KMS-11 (cell line): ENCODE measurements around the gene PIK3IP1.
"Not testable (repeated sequence)": the region's sequence is repeated elsewhere in the genome, so short reads cannot be mapped to it uniquely, and the experiment has no call there.

Source experiments
- H2AFZ ChIP-seq: fragments of 200-600 bp; sonication (generic); 2 replicates; pipeline ENCODE4 v1.6.1; 2016; ENCODE audit warnings: antibody characterized with exemption, mixed run types, low read depth
- H3K27ac ChIP-seq: fragments of 200-600 bp; sonication (generic); 2 replicates; pipeline ENCODE4 v1.6.1; 2016; ENCODE audit warnings: mild to moderate bottlenecking, mixed run types
- H3K27me3 ChIP-seq: fragments of 200-600 bp; sonication (generic); 2 replicates; pipeline ENCODE4 v1.6.1; 2017; ENCODE audit warnings: mild to moderate bottlenecking, low read depth, mixed run types, moderate library complexity; ENCODE audit not compliant: insufficient read depth
- H3K36me3 ChIP-seq: fragments of 200-600 bp; sonication (generic); 2 replicates; pipeline ENCODE4 v1.6.1; 2017; ENCODE audit warnings: mild to moderate bottlenecking, mixed run types; ENCODE audit not compliant: insufficient read depth
- H3K4me1 ChIP-seq: fragments of 200-600 bp; sonication (generic); 2 replicates; pipeline ENCODE4 v1.6.1; 2016; ENCODE audit warnings: mild to moderate bottlenecking, low read depth, mixed run types; ENCODE audit not compliant: poor library complexity, severe bottlenecking
- H3K4me2 ChIP-seq: fragments of 200-600 bp; sonication (generic); 2 replicates; pipeline ENCODE4 v1.7.0; 2016; ENCODE audit warnings: mild to moderate bottlenecking, mixed run types
- H3K4me3 ChIP-seq: fragments of 200-600 bp; sonication (generic); IDR thresholded peaks from 2 replicates; pipeline ENCODE4 v1.6.1; 2017; ENCODE audit warnings: low read depth, low read length, mixed read lengths; ENCODE audit not compliant: insufficient read depth
- H3K79me2 ChIP-seq: fragments of 200-600 bp; sonication (generic); 2 replicates; pipeline ENCODE4 v1.6.1; 2016; ENCODE audit warnings: low read depth, mixed run types; ENCODE audit not compliant: insufficient read depth
- H3K9ac ChIP-seq: fragments of 200-600 bp; sonication (generic); 2 replicates; pipeline ENCODE4 v1.6.1; 2016; ENCODE audit warnings: mild to moderate bottlenecking, mixed run types
- H4K20me1 ChIP-seq: fragments of 200-600 bp; sonication (generic); 2 replicates; pipeline ENCODE4 v1.6.1; 2016; ENCODE audit warnings: mild to moderate bottlenecking, mixed run types; ENCODE audit not compliant: insufficient read depth
- TF ChIP-seq, protein P1 (sequence below): fragments of 200-600 bp; sonication (generic); conservative IDR thresholded peaks from 2 replicates; pipeline ENCODE4 v1.6.1; 2017; ENCODE audit warnings: low read depth, mild to moderate bottlenecking, antibody characterized with exemption, low read length, moderate library complexity, mixed read lengths

Gene PIK3IP1

GRCh38 chr22:31321421-31321820 is 29.1 kb upstream of the PIK3IP1 start:
- Histone ChIP-seq H4K20me1 (no peaks in the 10 kb centered on the region), H3K4me1 (no peaks in the 10 kb centered on the region)

DNA sequence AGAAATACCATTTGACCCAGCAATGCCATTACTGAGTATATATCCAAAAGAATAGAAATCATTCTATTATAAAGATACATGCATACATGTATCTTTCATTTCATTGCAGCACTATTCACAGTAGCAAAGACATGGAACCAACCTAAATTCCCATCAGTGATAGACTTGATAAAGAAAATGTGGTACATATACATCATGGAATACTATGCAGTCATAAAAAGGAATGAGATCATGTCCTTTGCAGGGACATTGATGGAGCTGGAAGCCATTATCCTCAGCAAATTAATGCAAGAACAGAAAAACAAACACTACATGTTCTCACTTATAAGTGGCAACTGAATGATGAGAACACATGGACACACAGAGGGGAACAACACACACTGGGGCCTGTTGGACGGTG is 21.9 kb upstream of the PIK3IP1 start:
- H2AFZ ChIP-seq, H4K20me1 ChIP-seq, H3K4me2 ChIP-seq, H3K27ac ChIP-seq, H3K9ac ChIP-seq, H3K27me3 ChIP-seq, H3K36me3 ChIP-seq, H3K4me3 ChIP-seq, H3K4me1 ChIP-seq, H3K79me2 ChIP-seq: not testable (repeated sequence)

More at GRCh38 chr22:31321421-31321820, 29.1 kb upstream of the PIK3IP1 start:
- no peak overlapping the region for H3K4me2 ChIP-seq
- no peaks in the 10 kb centered on the region for H3K36me3 ChIP-seq
- TF ChIP-seq, protein P1, sequence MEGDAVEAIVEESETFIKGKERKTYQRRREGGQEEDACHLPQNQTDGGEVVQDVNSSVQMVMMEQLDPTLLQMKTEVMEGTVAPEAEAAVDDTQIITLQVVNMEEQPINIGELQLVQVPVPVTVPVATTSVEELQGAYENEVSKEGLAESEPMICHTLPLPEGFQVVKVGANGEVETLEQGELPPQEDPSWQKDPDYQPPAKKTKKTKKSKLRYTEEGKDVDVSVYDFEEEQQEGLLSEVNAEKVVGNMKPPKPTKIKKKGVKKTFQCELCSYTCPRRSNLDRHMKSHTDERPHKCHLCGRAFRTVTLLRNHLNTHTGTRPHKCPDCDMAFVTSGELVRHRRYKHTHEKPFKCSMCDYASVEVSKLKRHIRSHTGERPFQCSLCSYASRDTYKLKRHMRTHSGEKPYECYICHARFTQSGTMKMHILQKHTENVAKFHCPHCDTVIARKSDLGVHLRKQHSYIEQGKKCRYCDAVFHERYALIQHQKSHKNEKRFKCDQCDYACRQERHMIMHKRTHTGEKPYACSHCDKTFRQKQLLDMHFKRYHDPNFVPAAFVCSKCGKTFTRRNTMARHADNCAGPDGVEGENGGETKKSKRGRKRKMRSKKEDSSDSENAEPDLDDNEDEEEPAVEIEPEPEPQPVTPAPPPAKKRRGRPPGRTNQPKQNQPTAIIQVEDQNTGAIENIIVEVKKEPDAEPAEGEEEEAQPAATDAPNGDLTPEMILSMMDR = no peak
- no peaks in the 10 kb centered on the region for H3K79me2 ChIP-seq
- H3K9ac ChIP-seq = no peak overlapping the region
- no peaks in the 10 kb centered on the region for H3K27me3 ChIP-seq
- no peak overlapping the region for H2AFZ ChIP-seq
- H3K27ac ChIP-seq = no peak overlapping the region
- H3K4me3 ChIP-seq = no peak overlapping the region

DNA sequence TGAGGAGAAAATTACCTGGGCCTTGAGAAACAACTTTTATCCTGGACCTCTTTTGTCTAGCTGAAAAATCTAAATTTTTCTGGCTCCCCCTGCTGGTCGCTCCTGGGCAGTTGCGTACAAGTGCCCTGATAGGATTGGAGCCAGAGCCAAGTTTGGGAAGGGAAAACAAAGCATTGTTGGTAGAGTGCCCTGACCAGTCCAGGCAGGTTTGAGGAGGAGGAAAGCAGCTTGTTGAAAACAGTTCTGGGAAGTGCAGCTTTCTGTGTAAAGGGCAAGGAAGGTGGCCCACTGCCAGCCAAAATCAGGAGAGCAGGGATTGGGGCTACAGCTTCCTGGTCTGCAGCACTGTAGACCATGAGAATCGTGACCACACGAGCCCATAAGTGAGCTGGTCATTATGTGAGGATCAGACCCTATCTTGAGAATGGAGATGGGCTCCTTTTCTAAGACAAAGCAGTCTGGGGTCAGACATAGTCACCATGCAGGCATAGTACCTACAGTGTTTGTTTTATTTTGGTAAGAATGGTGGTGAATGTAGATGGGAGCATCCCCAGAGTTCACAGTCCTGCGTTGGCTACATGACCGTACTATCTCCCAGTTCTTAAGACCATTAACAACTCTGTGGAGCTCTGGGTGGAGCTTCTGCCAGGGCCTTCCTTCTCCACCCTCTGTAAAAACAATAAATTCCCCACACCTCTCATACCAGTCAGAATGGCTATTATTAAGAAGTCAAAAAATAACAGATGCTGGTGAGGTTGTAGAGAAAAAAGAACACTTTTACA is 21.3 kb upstream of the PIK3IP1 start:
- Histone ChIP-seq H3K4me3 (no peak overlapping the region), H2AFZ (no peak overlapping the region; the same call in 1 of the 2 replicates), H3K79me2 (no peaks in the 10 kb centered on the region), H3K4me2 (no peak overlapping the region), H3K9ac (no peak overlapping the region), H3K27ac (no peak overlapping the region), H4K20me1 (no peaks in the 10 kb centered on the region), H3K36me3 (no peaks in the 10 kb centered on the region), H3K27me3 (no peaks in the 10 kb centered on the region), H3K4me1 (no peaks in the 10 kb centered on the region)
- TF ChIP-seq, protein P1 = peak; percentile 88

- H3K79me2 ChIP-seq = no peaks in the 10 kb centered on the region
- no peak overlapping the region for H2AFZ ChIP-seq
- H3K4me3 ChIP-seq = no peak overlapping the region
- TF ChIP-seq, protein P1 = no peak
- H3K36me3 ChIP-seq = no peaks in the 10 kb centered on the region
- H3K9ac ChIP-seq = no peak overlapping the region
- H3K27ac ChIP-seq = no peak overlapping the region
- H4K20me1 ChIP-seq = no peaks in the 10 kb centered on the region
- no peaks in the 10 kb centered on the region for H3K4me1 ChIP-seq
- H3K4me2 ChIP-seq = no peak overlapping the region
- no peaks in the 10 kb centered on the region for H3K27me3 ChIP-seq
Observed at GRCh38 chr22:31308181-31308580, 15.9 kb upstream of the PIK3IP1 start.

DNA sequence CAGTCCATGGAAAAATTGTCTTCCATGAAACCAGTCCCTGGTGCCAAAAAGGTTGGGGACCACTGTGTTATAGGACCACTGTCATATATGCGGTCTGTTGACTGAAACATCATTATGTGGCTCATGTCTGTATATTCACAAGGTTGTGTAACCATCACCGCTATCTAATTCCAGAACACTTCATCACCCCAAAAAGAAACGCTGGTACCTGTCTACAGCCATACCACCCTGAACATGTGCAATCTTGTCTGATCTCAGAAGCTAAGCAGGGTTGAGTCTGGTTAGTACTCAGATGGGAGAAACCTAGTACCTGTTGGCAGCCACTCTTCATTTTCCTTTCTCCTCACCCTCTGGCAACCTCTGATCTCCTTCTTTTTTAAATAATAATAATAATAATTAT is 12.9 kb upstream of the PIK3IP1 start:
- no peaks in the 10 kb centered on the region for H3K36me3 ChIP-seq
- TF ChIP-seq, protein P1 = no peak
- no peaks in the 10 kb centered on the region for H3K4me1 ChIP-seq
- H3K4me2 ChIP-seq = no peak overlapping the region
- no peak overlapping the region for H3K4me3 ChIP-seq
- H4K20me1 ChIP-seq = no peaks in the 10 kb centered on the region
- H3K79me2 ChIP-seq = no peaks in the 10 kb centered on the region
- no peak overlapping the region for H2AFZ ChIP-seq
- no peak overlapping the region for H3K27ac ChIP-seq
- no peaks in the 10 kb centered on the region for H3K27me3 ChIP-seq
- H3K9ac ChIP-seq = no peak overlapping the region
